K562 (cell line): ENCODE data around the gene ZFAND2B. TPM values are rescaled to one million over a fixed set of nuclear protein-coding genes. Genes with fewer than 3 reads are reported as not detected.

Source experiments
- ATAC-seq: fragments of 200-7000 bp; cut with Tn5 transposase; 3 replicates; pipeline ENCODE4 v1.9.1; 2020; ENCODE audit warnings: moderate library complexity
- BruUV-seq: library from RNA; stranded (reverse); fragments of 400-500 nt; replicated peaks from 2 replicates; lab custom pipeline; 2021; lab: Mats Ljungman, UMichigan
- CTCF ChIA-PET: fragments of 300-600 bp; formaldehyde crosslinking; extraction: SDS; loops from one replicate; lab custom pipeline; 2021; ENCODE audit warnings: low intra/inter-chr PET ratio; lab: Yijun Ruan, JAX
- POLR2A ChIA-PET: fragments of 300-600, 350-650 bp; sonication (Branson Sonifier 250); formaldehyde crosslinking; extraction: SDS; loops from one replicate; lab custom pipeline; 2021; ENCODE audit warnings: antibody characterized with exemption, inconsistent platforms; lab: Yijun Ruan, JAX
- DNase-seq, 4 experiments: peaks; one replicate each; pipeline versions ENCODE4 v3.0.0 to v3.0.0-alpha.2; 2011 to 2018; ENCODE audit warnings: low spot score in 3 of 4, mixed read lengths in 3 of 4; ENCODE audit errors: extremely low read depth in 1 of 4
- FAIRE-seq: peaks from 2 replicates; lab custom pipeline; 2011; peaks lifted over from hg19 to GRCh38; lab: Jason Lieb, UNC
- H2AFZ ChIP-seq: 2 replicates; pipeline ENCODE4 v1.6.0; 2011; ENCODE audit warnings: low read depth, low read length, control low read depth, inconsistent platforms
- H3K27ac ChIP-seq: fragments of 200-600 bp; 3 replicates; pipeline ENCODE4 v1.8.0; 2011; ENCODE audit warnings: low read depth, mild to moderate bottlenecking, control low read depth, inconsistent platforms, low read length, moderate library complexity, mixed read lengths; ENCODE audit errors: extremely low read depth
- H3K27me3 ChIP-seq, 2 experiments: fragments of 300-600 bp in 1 of 2; 2 replicates in 1 of 2; 3 replicates in 1 of 2; pipeline versions ENCODE4 v1.6.0 to v1.8.0; 2011; ENCODE audit warnings: inconsistent platforms in 2 of 2, low read length in 2 of 2, mild to moderate bottlenecking in 1 of 2, mixed read lengths in 1 of 2, moderate library complexity in 1 of 2; ENCODE audit not compliant: control insufficient read depth in 2 of 2, insufficient read depth in 2 of 2
- H3K36me3 ChIP-seq: fragments of 300-600 bp; 3 replicates; pipeline ENCODE4 v1.8.0; 2011; ENCODE audit warnings: mild to moderate bottlenecking, low read length, inconsistent platforms; ENCODE audit not compliant: control insufficient read depth, insufficient read depth
- H3K4me1 ChIP-seq, 2 experiments: fragments of 200-600 bp in 1 of 2; replicated peaks in 1 of 2; 2 replicates in 1 of 2; 3 replicates in 1 of 2; pipeline versions ENCODE4 v1.5.1 to v1.8.0; 2011; ENCODE audit warnings: inconsistent platforms in 2 of 2, low read length in 2 of 2, mild to moderate bottlenecking in 1 of 2, mixed read lengths in 1 of 2, moderate library complexity in 1 of 2; ENCODE audit not compliant: control insufficient read depth in 2 of 2, insufficient read depth in 2 of 2
- H3K4me2 ChIP-seq: 2 replicates; pipeline ENCODE4 v1.6.1; 2011; ENCODE audit warnings: low read length, control low read depth, inconsistent platforms, mixed read lengths; ENCODE audit not compliant: insufficient read depth
- H3K4me3 ChIP-seq: fragments of 200-600 bp; sonication (generic), shearing (Covaris generic); 2 replicates; pipeline ENCODE4 v1.5.1; 2016; ENCODE audit warnings: control low read depth, inconsistent platforms
- H3K79me2 ChIP-seq: fragments of 200-600 bp; 3 replicates; pipeline ENCODE4 v1.8.0; 2011; ENCODE audit warnings: low read length, inconsistent platforms; ENCODE audit not compliant: control insufficient read depth, insufficient read depth
- H3K9ac ChIP-seq, 2 experiments: 2 replicates each; pipeline versions ENCODE4 v1.6.0 to v1.6.1; 2011; ENCODE audit warnings: low read depth in 2 of 2, low read length in 2 of 2, control low read depth in 1 of 2, inconsistent platforms in 1 of 2, mild to moderate bottlenecking in 1 of 2, mixed read lengths in 1 of 2; ENCODE audit not compliant: insufficient read depth in 1 of 2
- H3K9me1 ChIP-seq: one replicate; pipeline ENCODE4 v1.6.0; 2011; ENCODE audit warnings: inconsistent platforms, mild to moderate bottlenecking, low read length, moderate library complexity; ENCODE audit not compliant: control insufficient read depth, insufficient read depth
- H3K9me3 ChIP-seq: replicated peaks from 2 replicates; pipeline ENCODE4 v1.5.1; 2011; ENCODE audit warnings: low read depth, low read length, inconsistent platforms; ENCODE audit not compliant: control insufficient read depth, insufficient read depth
- H4K20me1 ChIP-seq: replicated peaks from 2 replicates; pipeline ENCODE4 v1.6.1; 2011; ENCODE audit warnings: low read length, inconsistent platforms, mixed read lengths; ENCODE audit not compliant: control insufficient read depth, insufficient read depth
- CREBBP ChIP-seq: IDR thresholded peaks from one replicate; pipeline ENCODE4 v1.6.1; 2012; ENCODE audit warnings: low read depth, mild to moderate bottlenecking, control low read depth, inconsistent platforms, low read length
- EGR1 ChIP-seq: fragments of 450-650 bp; conservative IDR thresholded peaks from 2 replicates; pipeline ENCODE4 v1.6.1; 2017; ENCODE audit warnings: mild to moderate bottlenecking
- ETS2 ChIP-seq: IDR thresholded peaks from 2 replicates; pipeline ENCODE4 v1.6.1; 2016; ENCODE audit warnings: borderline replicate concordance, missing genetic modification characterization, mild to moderate bottlenecking, moderate library complexity, missing compliant biosample characterization; ENCODE audit not compliant: poor library complexity, severe bottlenecking
- FOXJ2 ChIP-seq: fragments of 200-800 bp; sonication (Bioruptor generic); IDR thresholded peaks from 2 replicates; pipeline ENCODE4 v1.6.1; 2016; ENCODE audit warnings: missing genetic modification characterization, missing compliant biosample characterization
- GABPB1 ChIP-seq: sonication (generic); formaldehyde crosslinking; IDR thresholded peaks from 2 replicates; pipeline ENCODE4 v1.8.0; 2022; ENCODE audit warnings: mild to moderate bottlenecking, missing genetic modification reagents
- LEF1 ChIP-seq: fragments of 450-650 bp; IDR thresholded peaks from 2 replicates; pipeline ENCODE4 v1.6.1; 2016; ENCODE audit warnings: mild to moderate bottlenecking
- MAFF ChIP-seq: IDR thresholded peaks from 2 replicates; pipeline ENCODE4 v1.6.1; 2012; ENCODE audit warnings: low read length, improper control_type of control experiment
- MGA ChIP-seq: fragments of 450-650 bp; IDR thresholded peaks from 2 replicates; pipeline ENCODE4 v1.6.1; 2016; ENCODE audit warnings: mild to moderate bottlenecking, moderate library complexity
- PTRF ChIP-seq: fragments of 450-650 bp; IDR thresholded peaks from 2 replicates; pipeline ENCODE4 v1.6.1; 2016; ENCODE audit warnings: mild to moderate bottlenecking, missing genetic modification characterization, missing compliant biosample characterization
- RNF2 ChIP-seq: sonication (generic); IDR thresholded peaks from 2 replicates; pipeline ENCODE4 v1.6.1; 2016
- SMARCE1 ChIP-seq: fragments of 450-650 bp; IDR thresholded peaks from 2 replicates; pipeline ENCODE4 v1.7.1; 2016; ENCODE audit warnings: mild to moderate bottlenecking
- ZFPM2 ChIP-seq: fragments of 250-450 bp; sonication (Bioruptor Pico); IDR thresholded peaks from 2 replicates; pipeline ENCODE4 v1.5.1; 2022; ENCODE audit warnings: mild to moderate bottlenecking
- ZNF77 ChIP-seq: fragments of 250-450 bp; sonication (Bioruptor Pico); IDR thresholded peaks from 2 replicates; pipeline ENCODE4 v1.5.0; 2020
- WGBS: fragments of 100-300 bp; shearing (Covaris generic); methylation state at CpG from one replicate; pipeline ENCODE4 v1.1.6; 2016; ENCODE audit warnings: low coverage, mixed read lengths; ENCODE audit not compliant: insufficient coverage; ENCODE audit errors: missing lambda C conversion rate; 5-methylcytosine and 5-hydroxymethylcytosine counted together
- in situ Hi-C: fragments of 300-500 bp; cut with MboI; formaldehyde crosslinking; loops from 4 replicates; pipeline ENCODE4 v1.15.0; 2018; ENCODE audit warnings: inconsistent platforms, mixed read lengths
- intact Hi-C: fragments of 100-400 bp; cut with micrococcal nuclease; formaldehyde crosslinking; loops from 2 replicates; pipeline ENCODE4 v1.14.2; 2022
- polyA plus RNA-seq, 8 experiments: library from polyadenylated mRNA; depleted of rRNA in 4 of 8; stranded (reverse) in 5 of 8; unstranded in 3 of 8; fragments of >200 nt; fragmentation: Nextera tagmentation in 2 of 8; fragmentation: Illumina TruSeq in 1 of 8; extraction: Ambion mirVana in 2 of 8; extraction: Trizol in 1 of 8; gene quantifications; 2 replicates each; pipeline versions ENCODE4 v1.2.1 to v1.2.3, GENCODE V29; 2011 to 2014; ENCODE audit warnings: inconsistent platforms in 1 of 8, missing spikeins in 1 of 8
- total RNA-seq, 7 experiments: library from RNA; depleted of rRNA in 6 of 7; stranded (reverse); fragments of >200 nt in 6 of 7; fragmentation: Illumina TruSeq in 2 of 7; extraction: Trizol in 2 of 7; gene quantifications; 2 replicates each; pipeline versions ENCODE4 v1.2.1 to v1.2.3, GENCODE V29; 2011 to 2021; ENCODE audit warnings: low replicate concordance in 1 of 7

ZFAND2B gene
- total and polyA plus RNA-seq, 9 of the 15 experiments (the other 6 are each of a cell fraction or from before 2014, with no cell fraction given) = 9.9 to 33.3 (median 26.1) TPM

GRCh38 chr2:219197388-219197787, 9.2 kb upstream of the ZFAND2B start (continued):
- TF ChIP-seq ETS2 (tag) (no peak), LEF1 (no peak)
- TF ChIP-seq, all 486 proteins: peak for 0

DNA sequence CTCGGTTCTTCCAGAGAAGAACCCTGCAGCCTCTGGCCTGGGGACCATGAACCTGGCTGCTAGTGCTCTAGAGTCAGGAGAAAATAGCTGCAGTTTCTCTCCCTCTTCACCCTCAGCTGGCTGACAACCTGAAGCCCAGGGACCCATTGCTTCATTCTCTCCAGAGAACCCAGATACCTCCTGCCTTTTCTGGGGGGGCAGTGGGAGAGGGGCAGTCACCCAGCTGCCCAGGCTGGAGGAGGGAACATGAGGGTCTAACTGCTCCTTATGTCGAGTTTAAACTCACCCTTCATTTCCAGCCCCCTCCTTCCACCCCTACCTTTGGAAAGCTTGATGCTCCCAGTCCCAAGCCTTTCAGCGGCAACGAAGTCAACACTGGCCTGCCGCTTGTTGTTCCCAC, 7.6 kb upstream of the ZFAND2B start:
- BruUV-seq = no TSS peak

More for the DNA sequence above, 7.6 kb upstream of the ZFAND2B start:
- ChIA-PET POLR2A (no interaction called here), CTCF (no interaction called here)
- no peak for DNase-seq
- H3K4me1 ChIP-seq = no peaks in the 10 kb centered on the region
- H4K20me1 ChIP-seq = no peaks in the 10 kb centered on the region
- peak overlapping the region; percentile 45; the same call in 1 of the 2 replicates for H2AFZ ChIP-seq
- H3K9me1 ChIP-seq = no peaks in the 10 kb centered on the region
- intact Hi-C loops = no loop called here
- no peaks in the 10 kb centered on the region for H3K36me3 ChIP-seq
- ATAC-seq = no peak
- no peak overlapping the region for H3K4me3 ChIP-seq
- 41% methylated on average over 5 of the region's 5 CpGs for WGBS
- H3K27ac ChIP-seq = no peak overlapping the region
- no peaks in the 10 kb centered on the region for H3K9me3 ChIP-seq
- H3K9ac ChIP-seq = no peak overlapping the region
- TF ChIP-seq EGR1 (no peak), SMARCE1 (no peak), MAFF (no peak), MGA (no peak), RNF2 (no peak), CREBBP (no peak), ZNF77 (CRISPR knock-in tag) (no peak), ZFPM2 (CRISPR knock-in tag) (no peak), FOXJ2 (tag) (no peak), PTRF (no peak), GABPB1 (CRISPR knock-in tag) (no peak)
- in situ Hi-C loops = no loop called here
- H3K27me3 ChIP-seq = no peaks in the 10 kb centered on the region
- H3K79me2 ChIP-seq = no peaks in the 10 kb centered on the region
- no peak overlapping the region for H3K4me2 ChIP-seq
- no peak for FAIRE-seq
